HG02973 (cell line): ENCODE measurements around the gene ABITRAM.
"Not testable (repeated sequence)": the region's sequence is repeated elsewhere in the genome, so short reads cannot be mapped to it uniquely, and the experiment has no call there.

Source experiments
- ATAC-seq: cut with Tn5 transposase; IDR thresholded peaks from one replicate; pipeline ENCODE4 v1.9.1; 2021; ENCODE audit warnings: moderate library complexity; ENCODE audit not compliant: unreplicated experiment

ABITRAM gene

DNA sequence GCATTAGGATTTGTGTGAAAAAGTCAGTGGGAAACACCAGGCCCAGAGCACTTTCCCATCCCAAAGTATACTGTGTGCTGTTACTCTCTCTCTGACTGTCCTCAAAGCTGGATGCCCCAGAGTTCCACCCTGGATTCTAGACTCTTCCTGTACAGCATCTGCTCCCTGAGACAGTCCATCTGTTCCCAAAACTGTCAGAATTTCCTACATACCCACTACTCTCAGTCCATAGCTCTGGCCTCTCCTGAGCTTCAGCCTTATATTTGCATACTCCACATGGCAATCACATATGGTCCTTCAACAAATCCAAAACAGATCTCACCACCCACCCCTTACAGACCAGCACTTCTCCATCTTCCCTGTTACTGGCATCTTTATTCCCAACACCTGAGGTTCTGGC is 9.7 kb upstream of the ABITRAM start:
- no peak for ATAC-seq

- no peak for ATAC-seq
These were observed 5.8 kb upstream of the ABITRAM start for GRCh38 chr9:108928386-108928785.

DNA sequence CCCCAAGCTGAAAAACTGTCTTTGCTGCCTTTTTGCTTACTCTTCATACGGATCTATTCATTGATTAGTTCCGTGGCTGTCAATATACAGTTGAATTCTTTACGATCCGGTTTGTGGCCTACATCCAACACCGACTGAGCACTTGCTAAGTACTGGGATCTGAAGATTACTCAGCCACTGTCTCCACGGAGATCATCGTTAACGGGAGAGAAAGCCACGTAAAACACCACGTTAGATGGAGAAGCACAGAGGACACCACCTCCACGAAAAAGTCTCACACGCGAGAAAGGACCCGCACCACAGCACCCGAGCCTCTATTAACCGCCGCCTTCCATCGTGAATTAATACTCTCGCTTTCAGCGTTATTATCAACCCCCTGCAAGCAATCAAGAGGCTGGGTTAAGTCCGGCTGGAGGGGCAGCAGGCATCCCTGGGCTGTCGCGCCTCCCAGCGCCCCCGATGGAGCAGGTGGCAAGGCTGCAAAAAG is 926 bp upstream of the ABITRAM start:
- no peak for ATAC-seq

GRCh38 chr9:108933718-108934322 is 380 bp upstream of the ABITRAM start, which contains the start of gene ELP1:
Gene ELP1 (minus strand): TSS chr9:108934124. CDS start chr9:108931146, 2,978 bp downstream.
- peak; percentile 87 for ATAC-seq

DNA sequence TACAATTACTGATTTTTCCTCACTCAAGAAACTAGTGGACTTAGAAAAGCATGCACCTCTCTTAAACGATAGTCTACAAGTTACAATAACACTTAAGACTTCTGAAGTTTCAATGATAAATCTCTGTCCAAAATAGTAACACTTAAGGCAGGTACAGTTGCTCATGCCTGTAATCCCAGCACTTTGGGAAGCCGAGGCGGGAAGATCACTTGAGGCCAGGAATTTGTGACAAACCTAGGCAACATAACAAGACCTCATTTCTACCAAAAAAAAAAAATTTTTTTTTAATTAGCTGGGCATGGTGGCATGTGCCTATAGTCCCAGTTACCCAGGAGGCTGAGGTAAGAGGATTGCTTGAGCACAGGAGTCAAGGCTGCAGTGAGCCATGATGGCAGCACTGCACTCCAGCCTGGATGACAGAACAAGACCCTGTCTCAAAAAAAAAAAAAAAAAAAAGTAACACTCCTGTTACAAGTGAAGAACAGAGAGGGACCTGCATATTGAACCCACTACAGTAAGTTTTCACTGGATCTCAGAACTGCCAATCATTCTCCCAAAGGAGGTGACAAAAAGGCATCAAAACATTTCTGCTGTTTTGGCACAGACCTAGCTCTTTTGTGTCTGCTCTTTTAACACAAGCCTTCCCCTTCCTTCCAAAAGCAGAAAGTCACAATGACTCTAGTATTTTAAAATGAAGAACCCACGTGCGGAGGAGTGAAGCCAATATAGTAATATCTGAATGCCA is 3.5 kb downstream of the ABITRAM start:
- ATAC-seq, result no peak

GRCh38 chr9:108939975-108940374 is 5.8 kb downstream of the ABITRAM start:
- ATAC-seq, result no peak

DNA sequence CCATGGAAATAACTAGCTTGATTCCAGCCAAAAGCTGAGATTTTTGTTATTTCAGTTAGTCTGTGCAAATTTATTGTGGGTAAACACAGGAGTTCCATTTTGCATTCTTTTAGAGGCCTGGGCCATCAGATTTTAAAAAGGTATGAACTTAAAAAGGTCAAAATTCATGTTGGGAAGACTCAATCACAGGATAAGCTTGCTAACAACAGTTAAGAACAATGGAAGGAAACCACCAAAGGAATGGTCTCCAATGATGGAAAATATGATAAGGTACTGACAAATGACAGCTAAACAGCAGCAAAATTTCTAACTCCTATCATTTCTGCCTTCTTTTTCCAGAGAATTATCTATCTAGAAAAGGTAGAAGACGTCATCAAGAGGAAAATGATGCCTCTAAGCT is 16.0 kb downstream of the ABITRAM start:
- ATAC-seq, result no peak

DNA sequence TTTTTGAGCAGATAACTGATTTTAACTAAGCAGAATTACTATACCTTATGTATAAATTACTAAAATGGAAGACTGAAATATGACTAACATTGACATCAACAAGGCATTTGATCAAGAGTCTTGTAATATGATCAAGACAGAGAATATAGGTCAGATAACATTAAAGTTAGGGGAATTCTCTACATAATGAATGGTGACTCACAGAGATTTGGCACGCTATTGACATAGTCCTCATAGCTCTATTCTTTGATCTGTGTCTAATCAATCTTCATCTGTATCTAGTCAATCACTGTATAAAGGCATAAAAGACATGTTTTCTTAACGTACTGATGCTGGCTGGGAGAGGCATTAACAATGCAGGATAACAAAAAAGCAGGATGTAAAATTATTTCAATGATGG is 17.4 kb downstream of the ABITRAM start:
- ATAC-seq, result no peak

- peak; percentile 65 for ATAC-seq
These were observed 19.9 kb downstream of the ABITRAM start for GRCh38 chr9:108953983-108954574.

DNA sequence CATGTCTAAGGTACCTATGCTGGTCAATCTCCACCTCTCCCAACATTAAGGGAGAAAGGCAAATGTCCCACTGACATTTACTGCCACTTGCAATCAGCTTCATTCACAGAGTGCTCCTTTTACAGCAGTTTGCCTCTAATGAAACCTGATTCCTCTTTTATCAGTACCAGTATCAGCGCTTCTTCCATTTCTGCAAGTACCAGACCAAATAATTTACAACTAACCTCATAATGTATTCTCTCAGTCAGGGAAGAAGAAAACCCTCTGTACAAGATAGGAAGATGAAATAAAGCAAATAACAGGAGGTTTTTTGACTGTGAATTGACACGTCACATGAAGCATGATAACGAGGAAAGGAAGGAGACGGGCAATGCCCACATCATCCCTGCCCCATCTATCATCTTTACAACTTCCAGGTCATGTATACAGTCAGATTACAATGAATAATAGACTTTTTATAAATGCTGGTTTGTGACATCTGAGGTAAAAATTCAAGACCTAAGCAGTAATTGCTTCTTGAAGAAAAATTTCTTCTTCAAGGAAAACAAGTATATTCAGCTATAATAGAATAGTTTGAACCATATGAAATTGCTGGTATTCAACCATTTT is 21.9 kb downstream of the ABITRAM start:
- ATAC-seq, result no peak

- no peak for ATAC-seq
These were observed 22.4 kb downstream of the ABITRAM start for GRCh38 chr9:108956631-108957026.

GRCh38 chr9:108960331-108960730 is 26.1 kb downstream of the ABITRAM start:
- ATAC-seq, result no peak

DNA sequence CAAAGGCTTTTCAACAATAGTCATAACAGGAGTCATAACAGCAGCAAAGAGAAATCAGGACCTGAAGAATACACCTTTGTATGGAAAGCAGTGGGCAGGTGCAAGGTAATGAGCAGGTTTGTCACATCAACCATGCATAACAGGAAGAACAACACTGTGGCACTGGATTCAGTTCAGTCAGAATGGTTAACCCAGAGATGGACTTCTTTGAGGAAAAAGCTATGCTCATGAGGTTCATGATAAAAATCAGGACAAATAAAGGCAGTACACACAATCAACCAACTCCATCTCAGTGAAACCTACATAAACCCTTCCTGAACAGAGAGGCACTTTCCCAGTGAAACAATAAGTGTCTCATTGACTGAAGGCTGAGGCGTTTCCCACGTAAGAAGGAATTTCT is 27.0 kb downstream of the ABITRAM start:
- ATAC-seq, result no peak

DNA sequence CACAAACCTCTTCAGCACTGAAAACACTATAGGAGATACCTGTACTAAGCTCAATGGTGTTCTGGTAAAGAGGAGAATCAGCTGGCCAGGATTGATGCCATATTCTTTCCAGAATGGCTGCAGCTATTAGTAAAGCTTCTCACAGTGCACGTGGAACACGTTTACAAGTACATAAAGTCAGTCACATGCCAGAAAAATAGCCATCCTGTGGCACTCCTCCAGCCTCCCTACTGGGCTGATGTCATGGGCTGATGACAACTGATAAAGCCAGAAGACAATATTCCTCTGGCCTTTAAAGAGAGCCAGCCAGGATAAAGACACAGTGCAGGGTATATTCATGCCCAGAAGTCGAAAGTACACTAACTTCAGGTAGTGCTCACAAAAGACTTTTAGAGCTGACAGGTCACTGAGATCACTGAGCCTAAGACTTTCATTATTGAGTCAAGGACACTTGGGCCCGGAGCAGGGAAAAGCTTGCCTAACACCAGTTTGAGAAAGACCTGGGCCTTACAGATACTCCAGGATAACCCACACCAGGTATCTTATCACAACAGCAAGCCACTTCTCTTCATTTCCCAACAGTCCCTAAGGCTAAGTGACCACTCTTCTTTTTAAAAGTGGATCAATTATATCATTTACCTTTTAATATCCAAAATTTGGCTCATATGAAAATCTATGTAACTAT is 29.4 kb downstream of the ABITRAM start:
- ATAC-seq, result no peak

- ATAC-seq, result no peak
These were observed 33.7 kb downstream of the ABITRAM start for GRCh38 chr9:108967916-108968315.

GRCh38 chr9:108971392-108971791 is 37.2 kb downstream of the ABITRAM start:
- ATAC-seq, result not testable (repeated sequence)

DNA sequence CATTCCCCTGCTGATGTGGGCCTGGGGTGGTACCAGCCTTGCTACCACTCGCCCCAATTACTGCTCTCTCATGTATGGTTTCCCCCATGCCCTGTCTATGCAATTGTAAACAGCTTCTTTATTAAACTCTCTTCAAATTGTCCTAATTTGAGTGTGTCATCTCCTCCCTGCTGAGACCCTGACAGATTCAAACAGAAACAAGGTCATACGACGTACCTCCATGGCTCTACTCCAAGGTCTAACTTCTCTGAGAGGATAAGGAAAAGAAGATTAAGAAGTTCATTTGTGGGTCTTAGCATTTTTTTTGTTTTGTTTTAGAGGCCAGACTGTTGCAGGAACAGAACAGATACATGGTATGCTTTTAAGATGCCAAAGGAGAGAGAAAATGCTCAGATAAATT is 38.0 kb downstream of the ABITRAM start:
- no peak for ATAC-seq

DNA sequence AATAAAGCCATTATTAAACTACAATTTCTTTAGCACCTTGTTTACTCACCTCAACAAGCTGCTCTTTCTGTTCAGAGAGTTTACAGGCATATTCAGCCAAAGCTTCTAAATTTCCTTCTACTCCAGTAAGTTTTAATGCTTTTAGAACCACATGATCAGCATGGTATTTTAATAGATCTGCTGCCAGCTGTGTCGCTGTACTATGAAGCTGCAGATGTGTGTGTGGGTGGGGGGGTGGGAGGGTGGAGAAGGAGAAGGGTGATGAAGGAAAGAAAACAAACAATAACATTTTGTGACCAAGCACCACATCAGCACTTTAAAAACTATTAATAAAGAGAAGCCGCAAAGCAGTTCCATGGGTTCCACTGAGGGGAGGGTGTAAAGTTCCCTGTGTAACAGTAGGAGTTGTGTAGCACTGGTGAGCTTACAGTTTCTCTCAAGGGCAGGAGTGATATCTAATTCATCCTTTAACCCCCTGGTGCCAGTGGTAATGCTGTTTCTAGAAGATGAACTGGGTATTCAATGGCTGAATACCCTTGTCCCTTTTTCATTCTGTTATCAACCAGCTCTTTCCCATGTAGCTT is 38.5 kb downstream of the ABITRAM start:
- ATAC-seq, result no peak

GRCh38 chr9:108973895-108974294 is 39.7 kb downstream of the ABITRAM start:
- no peak for ATAC-seq

DNA sequence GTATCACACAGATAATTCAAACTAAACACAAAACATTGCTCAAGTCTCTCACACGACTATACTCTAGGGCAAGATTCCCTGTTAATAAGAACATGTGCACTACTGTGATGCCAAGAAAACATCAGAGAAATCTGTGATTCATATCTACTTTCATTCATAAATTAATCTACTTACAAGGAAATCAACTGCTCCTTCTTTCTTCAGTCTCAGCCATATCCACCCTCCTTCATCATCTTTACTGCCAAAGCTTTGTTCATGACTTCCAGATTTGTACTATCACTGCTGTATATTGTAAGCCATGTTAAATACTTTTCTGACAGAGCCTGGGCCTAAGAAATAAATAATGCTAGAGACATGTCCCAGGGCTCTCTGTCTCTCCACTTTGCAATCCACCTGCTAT is 44.0 kb downstream of the ABITRAM start:
- ATAC-seq, result no peak

GRCh38 chr9:108980893-108981292 is 46.7 kb downstream of the ABITRAM start:
- no peak for ATAC-seq
